Measurements from ENCODE around the gene MYH13. TPM values are rescaled to one million over a fixed set of nuclear protein-coding genes. Genes with fewer than 3 reads are reported as not detected.
A peak's percentile ranks its signal among the peaks of the same experiment; 100 is the strongest.

The MYH13 gene
- total and polyA plus RNA-seq, 12 donors = not detected

- Histone ChIP-seq H3K4me3 (no peak overlapping the region), H3K9me3 (no peaks in the 10 kb centered on the region), H3K4me1 (no peaks in the 10 kb centered on the region), H3K27ac (no peak overlapping the region), H3K27me3 (no peaks in the 10 kb centered on the region), H3K36me3 (no peaks in the 10 kb centered on the region)
- ATAC-seq (no peak), DNase-seq (no peak)
- TF ChIP-seq CTCF (IDR thresholded peaks at IDR 0.05) = no peak
- 92 to 94% methylated on average over 3 of the region's 3 CpGs for whole genome bisulfite sequencing, 2 donors
- intact Hi-C loops (cut with DNase I) = no loop called here
Measured at GRCh38 chr17:10368561-10368960, 4.2 kb downstream of the MYH13 start.

- intact Hi-C loops (cut with DNase I) = no loop called here
- no peak for ATAC-seq
- no peak overlapping the region for H3K27ac ChIP-seq
- H3K36me3 ChIP-seq = no peaks in the 10 kb centered on the region
- H3K9me3 ChIP-seq = no peaks in the 10 kb centered on the region
- TF ChIP-seq CTCF (IDR thresholded peaks at IDR 0.05) = no peak
- H3K4me1 ChIP-seq = no peaks in the 10 kb centered on the region
- no peak for DNase-seq
- peaks cover 0 to 6% (median 0%) of the 10 kb centered on the region in 7 donors for H3K27me3 ChIP-seq
- no peak overlapping the region for H3K4me3 ChIP-seq
Measured at GRCh38 chr17:10360578-10360977, 12.2 kb downstream of the MYH13 start.

GRCh38 chr17:10357768-10358167 is 15.0 kb downstream of the MYH13 start:
- Histone ChIP-seq H3K9me3 (no peaks in the 10 kb centered on the region), H3K27ac (no peak overlapping the region), H3K27me3 (peaks cover 0 to 6% (median 0%) of the 10 kb centered on the region in 7 donors), H3K4me1 (no peaks in the 10 kb centered on the region), H3K36me3 (no peaks in the 10 kb centered on the region), H3K4me3 (no peak overlapping the region)
- WGBS, 2 donors = 13 to 18% methylated on average over 4 of the region's 4 CpGs
- intact Hi-C loops (cut with DNase I) = no loop called here
- peak in 7 of 9 donors; percentile 33 to 50 (median 43) for TF ChIP-seq CTCF (IDR thresholded peaks at IDR 0.05)
- DNase-seq (no peak), ATAC-seq (no peak)

GRCh38 chr17:10354651-10355050 is 18.2 kb downstream of the MYH13 start:
- Histone ChIP-seq H3K27ac (no peak overlapping the region), H3K4me3 (no peak overlapping the region), H3K9me3 (no peaks in the 10 kb centered on the region), H3K36me3 (no peaks in the 10 kb centered on the region), H3K4me1 (no peaks in the 10 kb centered on the region), H3K27me3 (peaks cover 0 to 6% (median 0%) of the 10 kb centered on the region in 7 donors)
- TF ChIP-seq CTCF (IDR thresholded peaks at IDR 0.05) = no peak
- ATAC-seq (no peak), DNase-seq (no peak)
- intact Hi-C loops (cut with DNase I) = no loop called here
- WGBS, 2 donors = 74 to 78% methylated on average over 9 of the region's 9 CpGs

- Histone ChIP-seq H3K4me3 (no peak overlapping the region), H3K36me3 (no peaks in the 10 kb centered on the region), H3K27me3 (peaks cover 0 to 6% (median 0%) of the 10 kb centered on the region in 7 donors), H3K4me1 (no peaks in the 10 kb centered on the region), H3K27ac (no peak overlapping the region), H3K9me3 (no peaks in the 10 kb centered on the region)
- ATAC-seq = no peak
- DNase-seq = no peak
- no peak for TF ChIP-seq CTCF (IDR thresholded peaks at IDR 0.05)
- intact Hi-C loops (cut with DNase I) = no loop called here
Measured at GRCh38 chr17:10352893-10353292, 19.9 kb downstream of the MYH13 start.
